Fibroblast of villous mesenchyme (primary cell): ENCODE results near the gene MACROD2. TPM values are rescaled to one million over a fixed set of nuclear protein-coding genes. Genes with fewer than 3 reads are reported as not detected.

Experiments
- DNase-seq: peaks from one replicate; pipeline ENCODE4 v3.0.0-alpha.2; 2010; ENCODE audit warnings: low read depth
- H3K4me3 ChIP-seq: 2 replicates; pipeline ENCODE4 v1.5.1; 2011; ENCODE audit warnings: low read depth, mild to moderate bottlenecking, low read length
- CTCF ChIP-seq: IDR thresholded peaks from 2 replicates; pipeline ENCODE4 v1.5.1; 2012; ENCODE audit warnings: low read depth, mild to moderate bottlenecking, low read length; ENCODE audit not compliant: insufficient read depth
- total RNA-seq: library from RNA; depleted of rRNA; stranded (reverse); fragments of >200 nt; gene quantifications from 2 replicates; pipeline ENCODE4 v1.2.3, GENCODE V29; 2012

The MACROD2 gene
- total RNA-seq, 1 donor: 1.7 TPM

GRCh38 chr20:15317546-15318232 is 1322.4 kb downstream of the MACROD2 start:
- no peak for DNase-seq
- TF ChIP-seq CTCF: no peak
- no peak overlapping the region for H3K4me3 ChIP-seq

- no peak overlapping the region for H3K4me3 ChIP-seq
- no peak for DNase-seq
- TF ChIP-seq CTCF: no peak
These were observed 1323.4 kb downstream of the MACROD2 start for GRCh38 chr20:15318682-15319081.

GRCh38 chr20:15319439-15319838 is 1324.1 kb downstream of the MACROD2 start:
- no peak for TF ChIP-seq CTCF
- no peak overlapping the region for H3K4me3 ChIP-seq
- no peak for DNase-seq

- no peak for DNase-seq
- no peak overlapping the region for H3K4me3 ChIP-seq
- no peak for TF ChIP-seq CTCF
These were observed 1325.6 kb downstream of the MACROD2 start for GRCh38 chr20:15320941-15321340.

GRCh38 chr20:15327123-15327522 is 1331.8 kb downstream of the MACROD2 start:
- no peak for DNase-seq
- no peak for TF ChIP-seq CTCF
- no peak overlapping the region for H3K4me3 ChIP-seq

- no peak overlapping the region for H3K4me3 ChIP-seq
- no peak for DNase-seq
- TF ChIP-seq CTCF: no peak
These were observed 1332.8 kb downstream of the MACROD2 start for GRCh38 chr20:15328084-15328483.

GRCh38 chr20:15332711-15333160 is 1337.4 kb downstream of the MACROD2 start:
- DNase-seq: no peak
- no peak for TF ChIP-seq CTCF
- H3K4me3 ChIP-seq: no peak overlapping the region
